Right lobe of liver (tissue), 6 donors: ENCODE results near the gene CEP19. TPM values are rescaled to one million over a fixed set of nuclear protein-coding genes. Genes with fewer than 3 reads are reported as not detected.
"Not testable (repeated sequence)": the region's sequence is repeated elsewhere in the genome, so short reads cannot be mapped to it uniquely, and the experiment has no call there.

ENCODE experiments used
- ATAC-seq, 4 donors: fragments of 200-7000 bp; cut with Tn5 transposase; one replicate each; pipeline ENCODE4 v1.9.1; 2020; ENCODE audit warnings: mild to moderate bottlenecking in 4 of 4, moderate library complexity in 4 of 4
- DNase-seq, 3 donors: peaks; one replicate each; pipeline ENCODE4 v3.0.0-alpha.2; 2020
- H3K27ac ChIP-seq, 3 donors: fragments of 200-600 bp; one replicate each; pipeline ENCODE4 v1.8.0; 2022
- H3K27me3 ChIP-seq, 2 donors: fragments of 200-600 bp; one replicate each; pipeline ENCODE4 v1.8.0; 2022
- H3K36me3 ChIP-seq, 4 donors: fragments of 200-600 bp; sonication (generic) in 1 of 4; one replicate each; pipeline versions ENCODE4 v1.5.1 to v1.8.0; 2017 to 2022; ENCODE audit warnings: control low read depth in 1 of 4
- H3K4me1 ChIP-seq, 4 donors: fragments of 200-600 bp; sonication (generic) in 1 of 4; one replicate each; pipeline versions ENCODE4 v1.5.1 to v1.8.0; 2017 to 2022; ENCODE audit warnings: control low read depth in 1 of 4
- H3K4me3 ChIP-seq, 3 donors: fragments of 200-600 bp; one replicate each; pipeline ENCODE4 v1.8.0; 2022
- H3K9me3 ChIP-seq, 4 donors: fragments of 200-600 bp; sonication (generic) in 1 of 4; one replicate each; pipeline versions ENCODE4 v1.5.1 to v1.8.0; 2017 to 2022; ENCODE audit warnings: control low read depth in 1 of 4
- CTCF ChIP-seq, 4 donors: fragments of 200-600 bp in 3 of 4; fragments of 450-650 bp in 1 of 4; IDR thresholded peaks; one replicate each; pipeline versions ENCODE4 v1.5.1 to v1.8.0; 2016 to 2022; ENCODE audit warnings: antibody characterized with exemption in 4 of 4, mild to moderate bottlenecking in 2 of 4
- POLR2A ChIP-seq: fragments of 450-650 bp; IDR thresholded peaks from one replicate; pipeline ENCODE4 v1.6.1; 2017; ENCODE audit warnings: antibody characterized with exemption, mild to moderate bottlenecking
- WGBS: methylation state at CpG from one replicate; pipeline ENCODE4 v1.1.6; 2018; ENCODE audit warnings: low coverage, low lambda C conversion rate; ENCODE audit not compliant: insufficient coverage; ENCODE audit errors: missing lambda C conversion rate; 5-methylcytosine and 5-hydroxymethylcytosine counted together
- intact Hi-C, 2 donors: fragments of 100-400 bp; cut with DNase I; formaldehyde crosslinking; loops; one replicate each; pipeline versions ENCODE4 v1.11.2 to v1.14.1; 2022
- total RNA-seq, 6 experiments: library from RNA; depleted of rRNA in 2 of 6; stranded (reverse); fragments of >200 nt in 2 of 6; fragmentation: NEBNext Ultra II Directional in 3 of 6; extraction: Animal tissue kit (Norgen Biotek cat#: 25700) in 3 of 6; gene quantifications; one replicate each; pipeline versions ENCODE4 v1.1.0 to v1.2.4, GENCODE V29; 2016 to 2023
- donor health status: DM: no; HTN: yes; CAD: no.
- donor health status: DM: no; HTN: no; CAD: no.
- donor health status: DM: no; HTN: no; CAD: no.
- donor health status: DM: no; HTN: yes; CAD: no.
- donor health status: DM: no; HTN: yes; CAD: no.

CEP19 gene
- total RNA-seq, 6 experiments from 2014 or later = 0.37 to 0.99 (median 0.51) TPM

- H3K36me3 ChIP-seq = no peaks in the 10 kb centered on the region
- H3K27ac ChIP-seq = no peak overlapping the region
- no peaks in the 10 kb centered on the region for H3K9me3 ChIP-seq
- intact Hi-C loops = no loop called here
- H3K27me3 ChIP-seq = no peaks in the 10 kb centered on the region
- WGBS = 80% methylated on average over 3 of the region's 3 CpGs
- no peak for TF ChIP-seq POLR2A
- no peak for TF ChIP-seq CTCF (IDR thresholded peaks at IDR 0.05)
- H3K4me3 ChIP-seq = no peak overlapping the region
- no peaks in the 10 kb centered on the region for H3K4me1 ChIP-seq
- ATAC-seq (no peak), DNase-seq (no peak)
Measured at GRCh38 chr3:196735751-196736150, 23.7 kb upstream of the CEP19 start.

- 72% methylated on average over 7 of the region's 7 CpGs for WGBS
- H3K36me3 ChIP-seq = peaks cover 0 to 8% (median 2%) of the 10 kb centered on the region in 4 donors
- no peaks in the 10 kb centered on the region for H3K9me3 ChIP-seq
- no peak overlapping the region for H3K27ac ChIP-seq
- H3K4me1 ChIP-seq = no peaks in the 10 kb centered on the region
- H3K27me3 ChIP-seq = no peaks in the 10 kb centered on the region
- TF ChIP-seq POLR2A (no peak), CTCF (IDR thresholded peaks at IDR 0.05) (no peak)
- H3K4me3 ChIP-seq = no peak overlapping the region
- DNase-seq (no peak), ATAC-seq (no peak)
- intact Hi-C loops = no loop called here
Measured at GRCh38 chr3:196726788-196727675, 15.0 kb upstream of the CEP19 start.

- H3K36me3 ChIP-seq = peaks cover 0 to 11% (median 0%) of the 10 kb centered on the region in 4 donors
- intact Hi-C loops = no loop called here
- DNase-seq (no peak), ATAC-seq (no peak)
- no peaks in the 10 kb centered on the region for H3K27me3 ChIP-seq
- no peaks in the 10 kb centered on the region for H3K9me3 ChIP-seq
- no peak overlapping the region for H3K27ac ChIP-seq
- H3K4me1 ChIP-seq = no peaks in the 10 kb centered on the region
- TF ChIP-seq CTCF (IDR thresholded peaks at IDR 0.05) (no peak), POLR2A (no peak)
- no peak overlapping the region for H3K4me3 ChIP-seq
- 89% methylated on average over 2 of the region's 2 CpGs for WGBS
Measured at GRCh38 chr3:196721097-196721496, 9.0 kb upstream of the CEP19 start.

GRCh38 chr3:196717162-196717561 lies 5.1 kb upstream of the CEP19 start:
- intact Hi-C loops, H3K27ac ChIP-seq, H3K4me1 ChIP-seq, H3K4me3 ChIP-seq, DNase-seq, H3K9me3 ChIP-seq, ATAC-seq, H3K36me3 ChIP-seq, H3K27me3 ChIP-seq: not testable (repeated sequence)
- WGBS = 85% methylated on average over 3 of the region's 3 CpGs
